Measurements from ENCODE around the gene OSTC.
"Not testable (repeated sequence)": the region's sequence is repeated elsewhere in the genome, so short reads cannot be mapped to it uniquely, and the experiment has no call there.

OSTC gene

GRCh38 chr4:108646706-108647105 is 3.7 kb upstream of the OSTC start:
- no peak for DNase-seq (ENCODE audit: low read depth)

DNA sequence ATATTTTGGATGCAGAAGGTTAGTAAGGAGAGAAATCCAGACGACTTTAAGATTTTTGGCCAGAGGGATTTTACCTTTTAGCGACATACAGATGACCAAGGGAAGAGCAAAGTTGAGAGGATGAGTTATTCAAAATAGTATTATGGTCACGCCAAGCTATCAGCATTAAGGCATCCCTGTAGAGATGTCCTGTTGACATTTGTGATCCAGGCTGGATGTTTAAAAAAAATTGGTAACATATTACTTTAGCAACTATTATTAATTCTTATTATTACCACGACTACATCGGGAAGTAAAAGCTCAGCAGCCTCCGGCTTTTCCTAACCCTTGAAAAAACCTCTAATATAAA is 562 bp upstream of the OSTC start:
- no peak for DNase-seq (ENCODE audit: low read depth)

- DNase-seq (ENCODE audit: low read depth): no peak
These were observed 804 bp downstream of the OSTC start for GRCh38 chr4:108651014-108651791.

DNA sequence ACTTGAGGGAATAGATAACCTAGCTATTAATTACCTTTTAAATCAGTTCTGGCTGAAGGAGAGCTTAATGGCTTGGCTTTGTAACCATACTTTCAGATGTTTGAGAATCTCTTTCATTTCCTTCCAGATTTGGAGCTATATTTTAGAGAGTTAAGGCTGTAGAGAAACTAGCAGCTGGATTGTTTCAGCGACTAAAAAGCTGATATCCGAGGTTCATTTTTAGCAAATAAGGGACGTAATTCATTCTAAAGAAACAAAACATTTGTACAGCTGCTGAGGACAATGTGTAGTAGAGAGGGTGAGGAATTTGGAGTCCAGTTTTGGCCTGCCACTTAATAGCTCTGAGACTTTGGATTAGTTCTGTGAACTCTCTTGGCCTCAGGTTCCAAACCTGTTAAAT is 12.2 kb downstream of the OSTC start:
- no peak for DNase-seq (ENCODE audit: low read depth)

DNA sequence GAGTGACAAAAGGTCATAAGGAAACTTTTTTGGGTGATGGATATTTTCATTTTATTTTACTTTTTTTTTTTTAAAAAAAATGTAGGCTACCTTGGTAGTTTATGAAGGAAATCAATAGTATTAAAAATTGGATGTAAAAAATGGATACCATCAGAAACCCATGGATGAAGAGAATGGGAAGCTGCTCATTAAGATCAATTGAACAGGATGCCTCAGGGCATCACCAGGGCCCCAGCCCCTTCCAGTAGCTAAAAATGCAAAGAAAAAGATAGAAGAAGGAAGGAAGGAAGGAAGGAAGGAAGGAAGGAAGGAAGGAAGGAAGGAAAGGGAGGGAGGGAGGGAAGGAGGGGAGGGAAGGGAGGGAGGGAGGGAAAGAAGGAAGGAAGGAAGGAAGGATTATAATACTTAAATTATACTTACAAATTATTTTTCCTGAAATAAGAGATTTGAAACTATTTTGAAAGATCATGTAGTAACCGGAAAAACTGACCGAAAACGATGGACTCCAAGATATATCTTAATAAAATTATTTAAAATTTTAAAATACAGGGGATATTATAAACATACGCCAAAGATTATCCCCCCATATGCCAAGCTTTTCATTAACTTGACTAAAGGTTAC is 24.1 kb downstream of the OSTC start:
- no peak for DNase-seq (ENCODE audit: low read depth)

DNA sequence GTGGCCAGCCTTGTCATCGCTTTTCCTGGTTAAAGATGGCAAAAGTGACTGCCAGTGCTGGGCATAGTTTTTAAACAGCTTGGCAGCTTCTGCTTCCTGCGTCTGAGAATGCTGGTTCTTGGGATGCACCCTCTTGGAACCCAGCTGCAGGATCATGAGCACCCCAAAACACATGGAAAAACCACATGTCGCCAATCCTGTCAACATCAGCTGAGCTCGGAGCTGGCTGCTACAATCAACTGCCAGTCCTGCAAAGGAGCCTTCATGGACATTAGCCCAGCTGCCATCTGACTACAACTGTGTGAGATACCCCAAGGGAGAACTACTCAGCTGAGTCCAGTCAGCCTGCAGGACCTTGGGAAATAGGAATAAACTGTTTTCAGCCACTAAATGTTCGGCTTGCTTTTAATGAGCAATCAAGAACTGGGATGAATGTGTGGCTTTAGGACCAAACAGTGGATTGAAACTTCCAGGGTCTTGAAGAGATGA is 31.0 kb downstream of the OSTC start:
- DNase-seq (ENCODE audit: low read depth): no peak

DNA sequence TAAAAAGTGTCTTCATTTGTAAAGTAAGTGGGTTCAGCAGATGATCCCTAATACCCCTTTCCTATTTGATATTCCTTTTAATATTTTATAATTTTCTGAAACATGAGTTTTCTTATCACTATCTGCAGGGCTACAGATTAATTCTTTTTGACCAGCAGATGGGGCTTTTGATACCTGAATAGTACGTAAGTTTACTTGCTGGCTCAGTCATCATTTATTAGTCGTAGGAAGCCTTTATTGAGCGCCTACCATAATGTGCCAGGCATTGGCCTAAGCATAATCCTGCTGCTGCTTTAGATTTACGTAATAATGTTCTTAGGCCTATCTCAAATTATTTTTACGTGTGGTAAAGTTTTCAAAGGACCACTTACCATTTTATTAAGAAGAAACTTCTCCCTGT is 33.1 kb downstream of the OSTC start:
- DNase-seq (ENCODE audit: low read depth): no peak

GRCh38 chr4:108685036-108685686 is 34.8 kb downstream of the OSTC start:
- no peak for DNase-seq (ENCODE audit: low read depth)

- DNase-seq (ENCODE audit: low read depth): no peak
These were observed 40.3 kb downstream of the OSTC start for GRCh38 chr4:108690738-108691137.

DNA sequence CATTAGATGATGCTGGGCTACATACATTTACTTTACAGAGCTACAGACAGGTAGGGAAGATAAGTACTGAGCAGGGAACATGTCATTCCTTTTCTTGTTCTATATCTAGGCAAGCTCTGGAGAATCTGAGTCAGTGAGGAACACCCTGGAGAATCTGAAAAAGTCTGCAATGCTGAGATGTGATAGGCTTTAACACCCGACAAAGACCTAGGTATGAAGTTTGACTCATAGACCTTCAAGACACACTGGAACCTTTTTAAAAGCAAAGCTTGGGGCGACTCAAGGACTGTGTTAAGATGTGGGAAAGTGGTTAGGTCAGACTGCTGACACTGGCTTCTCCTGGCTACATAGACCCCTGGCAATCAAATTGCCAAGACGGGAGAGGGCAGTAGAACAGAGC is 42.8 kb downstream of the OSTC start:
- DNase-seq (ENCODE audit: low read depth): no peak

DNA sequence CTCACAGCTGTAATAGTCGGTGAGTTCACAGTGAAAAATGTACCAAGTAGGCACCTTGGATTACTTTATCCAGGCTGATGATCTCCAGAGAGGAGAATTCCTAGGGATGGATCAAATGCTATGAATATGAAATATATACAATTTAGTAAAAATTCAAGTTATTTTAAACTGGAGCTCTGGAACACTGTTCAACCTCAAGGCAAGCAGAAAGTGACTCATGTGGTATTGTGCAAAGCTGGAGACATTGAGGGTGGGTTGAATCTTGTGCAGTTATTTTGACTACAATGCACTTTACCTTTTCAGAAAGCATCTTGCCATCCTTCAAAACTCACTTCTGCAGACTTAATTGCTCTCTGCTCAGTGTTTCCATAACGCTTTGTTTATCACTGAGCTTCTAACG is 43.4 kb downstream of the OSTC start:
- no peak for DNase-seq (ENCODE audit: low read depth)

- no peak for DNase-seq (ENCODE audit: low read depth)
These were observed 44.0 kb downstream of the OSTC start for GRCh38 chr4:108694423-108694822.

- no peak for DNase-seq (ENCODE audit: low read depth)
These were observed 44.7 kb downstream of the OSTC start for GRCh38 chr4:108695062-108695461.

GRCh38 chr4:108696160-108696559 is 45.8 kb downstream of the OSTC start:
- no peak for DNase-seq (ENCODE audit: low read depth)

DNA sequence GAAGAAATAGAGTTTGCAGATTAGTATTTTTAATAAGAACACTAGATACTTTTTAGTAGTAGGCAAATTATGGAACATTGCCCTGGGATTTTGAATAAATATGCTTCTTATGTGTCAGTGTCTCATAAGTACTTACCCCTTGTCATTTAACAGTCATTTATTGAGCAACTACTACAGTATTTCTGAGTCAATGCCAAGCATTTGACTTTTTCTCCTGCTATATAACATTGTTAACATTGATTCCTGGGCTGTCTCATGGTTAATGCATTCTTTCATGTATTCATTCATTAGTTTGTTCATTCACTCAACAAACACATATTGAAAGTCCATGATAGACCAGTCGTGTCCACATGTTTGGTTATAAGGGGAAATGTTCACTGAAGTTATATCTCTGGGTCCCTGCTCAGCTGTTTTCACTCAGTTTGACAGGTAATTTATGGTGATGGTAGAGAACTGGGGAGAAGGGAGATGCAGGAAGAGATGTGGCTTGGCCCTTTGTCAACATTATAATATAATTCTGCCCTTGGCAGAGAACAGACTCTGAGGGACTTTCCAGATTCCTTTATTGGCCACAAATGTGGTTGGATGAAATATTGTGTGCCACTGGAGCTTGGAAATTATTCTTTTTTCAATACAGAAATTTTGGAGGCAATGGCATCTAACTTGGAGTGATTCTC is 49.8 kb downstream of the OSTC start:
- DNase-seq (ENCODE audit: low read depth): no peak

- no peak for DNase-seq (ENCODE audit: low read depth)
These were observed 52.6 kb downstream of the OSTC start for GRCh38 chr4:108702960-108703359.

DNA sequence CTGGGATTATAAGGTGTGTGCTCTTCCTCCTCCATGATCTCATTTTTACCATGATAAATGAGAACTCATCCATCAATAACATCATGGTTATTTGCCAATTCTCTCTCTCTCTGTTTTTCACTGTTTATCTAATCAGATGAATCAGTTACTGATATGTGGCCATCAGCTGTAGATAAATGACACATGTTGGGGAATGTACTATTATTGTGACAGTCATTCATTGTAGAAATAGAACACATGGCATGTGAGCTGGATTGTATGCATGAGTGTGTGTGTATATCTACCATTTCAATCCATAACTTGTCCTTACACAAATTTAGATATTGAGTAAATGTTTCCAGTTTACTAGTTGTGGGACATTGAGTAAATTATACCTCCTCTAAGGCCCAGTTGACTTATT is 53.0 kb downstream of the OSTC start:
- no peak for DNase-seq (ENCODE audit: low read depth)

DNA sequence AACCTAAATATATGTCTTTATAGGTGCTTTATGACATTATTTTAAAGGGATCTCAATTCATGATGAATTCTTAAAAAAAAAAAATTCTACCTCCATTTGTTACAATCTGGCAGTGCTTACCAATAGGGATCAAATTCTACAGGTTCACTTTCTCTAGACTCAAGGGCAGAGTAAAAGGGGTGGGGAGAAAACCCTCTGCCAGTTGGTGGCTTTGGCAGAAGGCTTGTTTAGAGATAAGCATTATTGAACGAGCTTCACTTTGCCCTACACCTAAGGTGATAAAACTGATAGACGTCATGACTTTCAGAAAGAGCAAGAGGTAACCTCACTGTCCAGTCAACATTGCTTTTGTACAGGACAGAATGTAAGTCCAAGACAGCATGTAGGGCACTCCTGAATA is 53.6 kb downstream of the OSTC start:
- no peak for DNase-seq (ENCODE audit: low read depth)

- no peak for DNase-seq (ENCODE audit: low read depth)
These were observed 55.9 kb downstream of the OSTC start for GRCh38 chr4:108706289-108706688.

DNA sequence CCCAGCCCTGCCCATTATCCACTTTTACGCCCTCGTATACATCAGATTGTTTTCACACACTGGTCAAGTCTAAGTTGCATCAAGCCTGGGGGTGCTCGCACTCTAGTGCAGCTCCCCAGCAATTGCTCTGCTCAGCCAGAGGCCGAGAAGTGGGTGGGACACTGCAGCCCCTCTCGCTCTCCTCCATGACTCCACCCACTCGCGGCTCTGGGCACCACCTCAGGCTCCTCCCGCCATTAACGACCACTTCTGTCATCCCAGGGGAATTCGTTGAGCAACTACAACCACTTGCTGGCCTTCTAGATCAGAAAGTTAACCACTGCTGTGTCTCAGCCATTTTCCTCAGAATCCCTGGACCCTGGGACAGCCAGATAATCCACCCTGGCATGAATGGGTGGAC is 58.8 kb downstream of the OSTC start:
- no peak for DNase-seq (ENCODE audit: low read depth)

GRCh38 chr4:108709722-108710121 is 59.3 kb downstream of the OSTC start:
- DNase-seq (ENCODE audit: low read depth): no peak

DNA sequence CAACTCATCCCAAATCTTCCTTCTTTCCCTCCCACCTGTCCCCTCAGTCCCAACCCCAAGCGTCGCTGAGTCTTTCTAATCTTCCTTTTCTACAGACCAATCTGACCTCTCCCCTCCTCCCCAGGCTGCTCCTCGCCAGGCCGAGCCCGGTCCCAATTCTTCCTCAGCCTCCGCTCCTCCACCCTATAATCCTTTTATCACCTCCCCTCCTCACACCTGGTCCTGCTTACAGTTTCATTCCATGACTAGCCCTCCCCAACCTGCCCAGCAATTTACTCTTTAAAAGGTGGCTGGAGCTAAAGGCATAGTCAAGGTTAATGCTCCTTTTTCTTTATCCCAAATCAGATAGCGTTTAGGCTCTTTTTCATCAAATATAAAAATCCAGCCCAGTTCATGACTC is 60.2 kb downstream of the OSTC start:
- not testable (repeated sequence) for DNase-seq (ENCODE audit: low read depth)

GRCh38 chr4:108714880-108715279 is 64.5 kb downstream of the OSTC start:
- DNase-seq (ENCODE audit: low read depth): no peak

Data from activated T-helper 1 cell treated with Interleukin-2 at 50 U/mL for 16 hours (primary cell).